ENCODE results near the gene TMEM106A.
A peak's percentile ranks its signal among the peaks of the same experiment; 100 is the strongest.

Gene TMEM106A

GRCh38 chr17:43210576-43210975 is 1.1 kb upstream of the TMEM106A start:
- Histone ChIP-seq H3K27me3 (ENCODE audit: insufficient read depth, poor library complexity, severe bottlenecking) (no peaks in the 10 kb centered on the region), H3K4me3 (replicated peaks; ENCODE audit: insufficient read depth, low read length) (no peak overlapping the region), H3K27ac (replicated peaks) (peak overlapping the region; percentile 61; the same call in 1 of the 2 replicates)
- no peak for DNase-seq (ENCODE audit: low read depth in 1 of 2, low spot score in 1 of 2)
- no peak for TF ChIP-seq REST (IDR thresholded peaks at IDR 0.05; ENCODE audit: insufficient replicate concordance, low read depth)
- TF ChIP-seq POLR2AphosphoS5 (IDR thresholded peaks at IDR 0.05; ENCODE audit: low read depth) = no peak
- TF ChIP-seq CTCF (IDR thresholded peaks at IDR 0.05; ENCODE audit: insufficient read depth, low read length) = no peak
- TF ChIP-seq SPI1 (IDR thresholded peaks at IDR 0.05; ENCODE audit: borderline replicate concordance, low read depth) = no peak
- no peak for TF ChIP-seq GABPA (IDR thresholded peaks at IDR 0.05; ENCODE audit: low read depth)

GRCh38 chr17:43211123-43211479 is 574 bp upstream of the TMEM106A start:
- no peak for DNase-seq (ENCODE audit: low read depth in 1 of 2, low spot score in 1 of 2)
- Histone ChIP-seq H3K27me3 (ENCODE audit: insufficient read depth, poor library complexity, severe bottlenecking) (no peaks in the 10 kb centered on the region), H3K27ac (replicated peaks) (peak overlapping the region; percentile 61), H3K4me3 (replicated peaks; ENCODE audit: insufficient read depth, low read length) (no peak overlapping the region)
- TF ChIP-seq SPI1 (IDR thresholded peaks at IDR 0.05; ENCODE audit: borderline replicate concordance, low read depth) (no peak), REST (IDR thresholded peaks at IDR 0.05; ENCODE audit: insufficient replicate concordance, low read depth) (no peak), CTCF (IDR thresholded peaks at IDR 0.05; ENCODE audit: insufficient read depth, low read length) (no peak), POLR2AphosphoS5 (IDR thresholded peaks at IDR 0.05; ENCODE audit: low read depth) (no peak), GABPA (IDR thresholded peaks at IDR 0.05; ENCODE audit: low read depth) (no peak)

GRCh38 chr17:43212641-43213490 is 1.2 kb downstream of the TMEM106A start:
- H3K4me3 ChIP-seq (replicated peaks; ENCODE audit: insufficient read depth, low read length) = no peak overlapping the region

More at GRCh38 chr17:43212641-43213490, 1.2 kb downstream of the TMEM106A start:
- TF ChIP-seq REST (IDR thresholded peaks at IDR 0.05; ENCODE audit: insufficient replicate concordance, low read depth) = no peak
- TF ChIP-seq POLR2AphosphoS5 (IDR thresholded peaks at IDR 0.05; ENCODE audit: low read depth) = no peak
- no peak for TF ChIP-seq SPI1 (IDR thresholded peaks at IDR 0.05; ENCODE audit: borderline replicate concordance, low read depth)
- TF ChIP-seq CTCF (IDR thresholded peaks at IDR 0.05; ENCODE audit: insufficient read depth, low read length) = no peak
- TF ChIP-seq GABPA (IDR thresholded peaks at IDR 0.05; ENCODE audit: low read depth) = no peak
- DNase-seq (ENCODE audit: low read depth in 1 of 2, low spot score in 1 of 2) = peak in 1 of 2 experiments; percentile 8
- peak overlapping the region; percentile 46 for H3K27ac ChIP-seq (replicated peaks)
- no peaks in the 10 kb centered on the region for H3K27me3 ChIP-seq (ENCODE audit: insufficient read depth, poor library complexity, severe bottlenecking)
